ENCODE data around the gene CEP170B. TPM values are rescaled to one million over a fixed set of nuclear protein-coding genes. Genes with fewer than 3 reads are reported as not detected.
"Not testable (repeated sequence)": the region's sequence is repeated elsewhere in the genome, so short reads cannot be mapped to it uniquely, and the experiment has no call there.

The CEP170B gene
- total RNA-seq, 1 donor from 2014 or later = 28.9 TPM

- DNase-seq (ENCODE audit: low read depth) = no peak
- TF ChIP-seq, protein P1, sequence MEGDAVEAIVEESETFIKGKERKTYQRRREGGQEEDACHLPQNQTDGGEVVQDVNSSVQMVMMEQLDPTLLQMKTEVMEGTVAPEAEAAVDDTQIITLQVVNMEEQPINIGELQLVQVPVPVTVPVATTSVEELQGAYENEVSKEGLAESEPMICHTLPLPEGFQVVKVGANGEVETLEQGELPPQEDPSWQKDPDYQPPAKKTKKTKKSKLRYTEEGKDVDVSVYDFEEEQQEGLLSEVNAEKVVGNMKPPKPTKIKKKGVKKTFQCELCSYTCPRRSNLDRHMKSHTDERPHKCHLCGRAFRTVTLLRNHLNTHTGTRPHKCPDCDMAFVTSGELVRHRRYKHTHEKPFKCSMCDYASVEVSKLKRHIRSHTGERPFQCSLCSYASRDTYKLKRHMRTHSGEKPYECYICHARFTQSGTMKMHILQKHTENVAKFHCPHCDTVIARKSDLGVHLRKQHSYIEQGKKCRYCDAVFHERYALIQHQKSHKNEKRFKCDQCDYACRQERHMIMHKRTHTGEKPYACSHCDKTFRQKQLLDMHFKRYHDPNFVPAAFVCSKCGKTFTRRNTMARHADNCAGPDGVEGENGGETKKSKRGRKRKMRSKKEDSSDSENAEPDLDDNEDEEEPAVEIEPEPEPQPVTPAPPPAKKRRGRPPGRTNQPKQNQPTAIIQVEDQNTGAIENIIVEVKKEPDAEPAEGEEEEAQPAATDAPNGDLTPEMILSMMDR (conservative IDR thresholded peaks at IDR 0.05; ENCODE audit: low read depth, low read length) = no peak
- no peak overlapping the region for H3K4me3 ChIP-seq (ENCODE audit: low read depth, low read length)
These were observed 7.9 kb upstream of the CEP170B start for GRCh38 chr14:104856869-104857860.

DNA sequence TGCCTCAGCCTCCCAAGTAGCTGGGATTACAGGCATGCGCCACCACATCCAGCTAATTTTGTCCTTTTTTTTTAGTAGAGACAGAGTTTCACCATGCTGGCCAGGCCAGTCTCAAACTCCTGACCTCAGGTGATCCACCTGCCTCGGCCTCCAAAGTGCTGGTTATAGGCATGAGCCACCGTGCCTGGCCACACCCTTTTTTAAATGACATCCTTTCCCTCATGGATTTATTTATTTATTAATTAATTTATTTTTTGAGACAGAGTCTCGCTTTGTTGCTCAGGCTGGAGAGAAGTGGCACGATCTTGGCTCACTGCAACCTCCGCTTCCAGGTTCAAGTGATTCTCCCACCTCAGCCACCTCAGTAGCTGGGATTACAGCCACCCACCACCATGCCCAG is 7.1 kb upstream of the CEP170B start:
- H3K4me3 ChIP-seq (ENCODE audit: low read depth, low read length); DNase-seq (ENCODE audit: low read depth): not testable (repeated sequence)

GRCh38 chr14:104858811-104859426 is 6.1 kb upstream of the CEP170B start:
- no peak for DNase-seq (ENCODE audit: low read depth)
- TF ChIP-seq, protein P1 (conservative IDR thresholded peaks at IDR 0.05; ENCODE audit: low read depth, low read length) = no peak

DNA sequence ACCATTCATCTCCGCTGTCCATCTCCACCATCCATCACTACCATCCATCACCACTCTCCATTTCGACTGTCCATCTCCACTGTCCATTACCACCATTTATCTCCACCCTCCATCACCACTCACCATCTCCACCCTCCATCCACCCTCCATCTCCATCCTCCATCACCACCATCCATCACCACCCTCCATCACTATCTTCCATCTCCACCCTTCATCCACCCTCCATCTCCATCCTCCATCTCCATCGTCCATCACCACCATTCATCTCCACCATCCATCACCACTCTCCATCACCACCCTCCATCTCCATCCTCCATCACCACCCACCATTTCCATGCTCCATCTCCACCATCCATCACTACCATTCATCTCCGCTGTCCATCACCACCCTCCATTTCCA is 5.2 kb upstream of the CEP170B start:
- DNase-seq (ENCODE audit: low read depth) = no peak
- H3K4me3 ChIP-seq (ENCODE audit: low read depth, low read length) = no peak overlapping the region
- TF ChIP-seq, protein P1 (conservative IDR thresholded peaks at IDR 0.05; ENCODE audit: low read depth, low read length) = no peak

More at GRCh38 chr14:104858811-104859426, 6.1 kb upstream of the CEP170B start:
- no peak overlapping the region for H3K4me3 ChIP-seq (ENCODE audit: low read depth, low read length)

DNA sequence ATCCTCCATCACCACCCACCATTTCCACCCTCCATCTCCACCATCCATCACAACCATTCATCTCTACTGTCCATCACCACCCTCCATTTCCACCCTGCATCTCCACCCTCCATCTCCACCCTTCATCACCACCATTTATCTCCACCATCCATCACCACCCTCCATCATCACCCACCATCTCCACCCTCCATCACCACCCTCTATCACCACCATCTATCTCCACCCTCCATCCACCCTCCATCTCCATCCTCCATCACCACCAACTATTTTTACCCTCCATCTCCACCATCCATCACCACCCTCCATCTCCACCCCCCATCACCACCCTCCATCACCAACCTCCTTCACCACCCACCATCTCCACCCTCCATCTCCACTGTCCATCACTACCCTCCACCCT is 4.7 kb upstream of the CEP170B start:
- H3K4me3 ChIP-seq (ENCODE audit: low read depth, low read length) = no peak overlapping the region
- DNase-seq (ENCODE audit: low read depth) = no peak
- TF ChIP-seq, protein P1 (conservative IDR thresholded peaks at IDR 0.05; ENCODE audit: low read depth, low read length) = no peak

DNA sequence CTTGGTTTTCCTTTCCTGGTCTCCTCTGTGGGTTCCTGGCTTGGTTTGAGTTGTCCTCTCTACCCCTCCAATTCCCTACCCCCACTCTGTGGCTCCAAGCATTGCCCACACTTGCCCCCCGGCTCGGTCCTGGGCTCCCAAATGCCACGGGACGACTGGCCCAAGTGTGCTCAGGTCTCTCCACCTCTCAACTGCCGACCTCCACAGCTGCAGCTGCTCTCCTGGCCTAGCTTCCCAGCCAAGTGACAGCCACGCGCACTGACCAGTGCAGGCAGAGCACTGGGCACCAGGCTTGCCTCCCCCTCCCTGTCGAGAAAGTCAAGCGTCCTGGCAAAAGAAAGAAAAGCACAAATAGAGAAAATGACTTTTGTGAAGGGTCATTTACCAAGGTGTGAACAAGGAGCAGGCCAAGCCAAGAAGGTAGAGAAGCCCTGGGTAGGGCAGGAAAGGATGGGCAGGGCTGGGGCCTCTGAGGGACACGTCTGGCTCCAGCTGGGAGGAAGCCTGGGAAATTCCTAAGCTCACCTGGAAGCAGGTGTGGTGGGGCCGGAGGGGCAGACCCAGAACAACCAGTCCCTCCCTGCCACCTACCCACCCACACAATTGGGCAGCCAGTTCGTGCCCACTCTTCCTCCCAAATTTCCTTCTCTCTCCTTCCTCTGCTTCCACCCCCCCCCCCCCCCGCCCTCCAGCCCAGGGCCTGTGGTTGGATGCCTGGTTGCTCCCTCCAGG is 1.8 kb upstream of the CEP170B start:
- no peak overlapping the region for H3K4me3 ChIP-seq (ENCODE audit: low read depth, low read length)
- TF ChIP-seq, protein P1 (conservative IDR thresholded peaks at IDR 0.05; ENCODE audit: low read depth, low read length) = no peak
- DNase-seq (ENCODE audit: low read depth) = no peak

DNA sequence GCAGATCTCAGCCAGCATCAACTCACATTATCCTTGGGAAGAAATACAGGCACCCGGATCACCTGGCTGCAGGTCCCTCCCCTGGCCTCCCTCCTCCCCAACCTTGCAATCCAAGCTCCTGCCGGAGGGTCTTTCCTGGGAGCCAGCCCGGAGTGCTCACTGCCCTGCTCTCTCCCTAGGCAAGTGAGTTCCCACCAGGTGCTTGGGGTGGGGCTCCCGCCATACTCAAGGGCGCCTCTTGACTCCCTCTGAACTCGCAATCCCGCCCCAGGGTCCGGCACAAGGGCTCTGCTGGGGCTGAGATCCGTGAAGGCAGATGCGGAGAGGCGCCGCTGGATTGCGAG is 1.2 kb upstream of the CEP170B start:
- no peak for DNase-seq (ENCODE audit: low read depth)
- TF ChIP-seq, protein P1 (conservative IDR thresholded peaks at IDR 0.05; ENCODE audit: low read depth, low read length) = no peak
- peak overlapping the region; percentile 91 for H3K4me3 ChIP-seq (ENCODE audit: low read depth, low read length)

Measured in epithelial cell of proximal tubule (primary cell).